GM12891 (cell line): Measurements from ENCODE around the gene ABLIM2.

Source experiments
- POLR2A ChIP-seq: IDR thresholded peaks from 2 replicates; pipeline ENCODE4 v1.6.1; 2011; ENCODE audit warnings: low read depth, low read length, control low read depth
- POLR2AphosphoS5 ChIP-seq: IDR thresholded peaks from 2 replicates; pipeline ENCODE4 v1.6.1; 2011; ENCODE audit warnings: low read depth, low read length, control low read depth
- POU2F2 ChIP-seq: IDR thresholded peaks from 2 replicates; pipeline ENCODE4 v1.6.1; 2011; ENCODE audit warnings: low read depth, mild to moderate bottlenecking, control low read depth, low read length, moderate library complexity
- SPI1 ChIP-seq: IDR thresholded peaks from 2 replicates; pipeline ENCODE4 v1.6.1; 2011; ENCODE audit warnings: low read depth, low read length, control low read depth
- TAF1 ChIP-seq: IDR thresholded peaks from 2 replicates; pipeline ENCODE4 v1.6.1; 2011; ENCODE audit warnings: low read depth, low read length, control low read depth

DNA sequence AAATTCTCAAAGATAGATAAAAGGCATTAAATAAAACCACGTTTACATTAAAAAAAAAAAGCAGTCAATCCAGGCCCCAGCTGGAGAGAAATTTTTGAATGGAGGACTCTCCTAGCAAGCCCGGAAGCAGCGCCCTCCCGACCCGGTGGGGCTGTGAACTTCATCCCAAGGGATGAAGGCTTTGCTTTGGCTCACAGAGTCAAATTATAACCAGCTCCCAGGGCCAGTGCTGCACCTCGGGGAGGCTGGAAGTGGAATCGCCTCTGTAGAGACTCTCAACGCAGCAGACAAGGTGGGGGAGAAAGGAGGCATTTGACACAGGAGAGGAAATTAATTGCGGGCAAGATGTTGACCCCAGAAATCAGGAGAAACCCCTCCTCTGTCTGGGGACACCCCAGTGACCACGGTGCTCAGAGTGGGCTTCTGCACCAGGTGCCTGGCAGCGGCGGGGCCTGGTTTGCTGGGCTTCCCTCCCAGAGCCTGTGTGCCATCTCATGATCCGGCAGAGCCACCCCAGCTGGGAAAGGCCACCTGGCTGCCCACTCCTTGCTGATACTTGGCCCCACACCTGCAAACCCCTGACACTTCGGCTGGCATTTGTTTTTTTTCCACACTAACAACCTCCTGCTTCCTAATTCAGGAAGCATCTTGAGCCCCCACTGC, 71.7 kb downstream of the ABLIM2 start:
- TF ChIP-seq POLR2A (no peak), POLR2AphosphoS5 (no peak), POU2F2 (no peak), TAF1 (no peak), SPI1 (no peak)
